Measurements from ENCODE around the gene MBOAT2.
"Not testable (repeated sequence)": the region's sequence is repeated elsewhere in the genome, so short reads cannot be mapped to it uniquely, and the experiment has no call there.

- not testable (repeated sequence) for TF ChIP-seq CTCF (conservative IDR thresholded peaks at IDR 0.05 in 1 of 2, IDR thresholded peaks at IDR 0.05 in 1 of 2; ENCODE audit: extremely low read depth in 1 of 2, insufficient read depth in 1 of 2, low read depth in 1 of 2, low read length in 2 of 2); EZH2 (IDR thresholded peaks at IDR 0.05; ENCODE audit: borderline replicate concordance, low read length)
Measured at GRCh38 chr2:8902757-8903156, 100.7 kb downstream of the MBOAT2 start.
